ENCODE data around the gene SPECC1.

SPECC1 gene

DNA sequence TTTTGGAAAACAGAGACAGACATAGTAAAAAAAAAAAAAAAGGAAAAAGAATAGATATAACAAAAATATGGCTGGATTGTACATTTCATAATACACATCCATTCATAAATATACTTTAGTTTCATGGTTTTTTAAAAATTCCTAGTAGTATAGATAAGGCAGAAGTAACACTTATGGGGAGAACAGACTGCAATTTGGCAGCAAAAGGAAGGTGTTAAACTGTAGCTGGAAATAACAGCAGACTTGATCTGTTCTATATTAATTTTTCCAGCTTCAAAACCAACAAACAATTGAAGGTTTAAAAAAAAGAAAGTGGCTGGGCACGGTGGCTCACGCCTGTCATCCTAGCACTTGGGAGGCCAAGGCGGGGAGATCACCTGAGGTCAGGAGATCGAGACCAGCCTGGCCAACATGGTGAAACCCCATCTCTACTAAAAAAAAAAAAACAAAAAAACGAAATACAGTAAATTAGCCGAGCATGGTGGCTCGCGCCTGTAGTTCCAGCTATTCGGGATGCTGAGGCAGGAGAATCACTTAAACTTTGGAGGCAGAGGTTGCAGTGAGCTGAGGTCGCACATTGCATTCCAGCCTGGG is 191.8 kb downstream of the SPECC1 start:
- H3K4me3 ChIP-seq (ENCODE audit: low read depth, low read length), result no peak overlapping the region

- H3K4me3 ChIP-seq (ENCODE audit: low read depth, low read length), result no peak overlapping the region
Measured at GRCh38 chr17:20202141-20202621, 193.0 kb downstream of the SPECC1 start.

DNA sequence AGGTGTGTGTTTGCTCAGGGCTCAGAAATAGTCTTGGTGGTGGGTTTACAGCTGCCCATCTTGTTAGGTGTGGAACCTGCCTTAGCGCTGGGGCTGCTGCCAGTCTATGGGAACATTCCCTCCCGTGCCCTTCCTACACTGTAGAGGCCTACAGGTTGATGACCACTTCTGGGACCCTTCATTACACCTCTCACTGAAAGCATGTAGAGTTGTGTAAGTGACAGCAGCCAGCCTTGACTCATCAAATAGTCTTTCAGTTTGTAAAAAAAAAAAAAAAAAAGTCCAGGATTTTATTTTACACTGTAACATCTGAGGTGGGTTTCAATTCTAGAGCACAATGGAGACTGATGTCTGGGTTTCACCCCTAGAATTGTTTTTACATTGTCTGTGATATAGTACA is 193.9 kb downstream of the SPECC1 start:
- H3K4me3 ChIP-seq (ENCODE audit: low read depth, low read length), result no peak overlapping the region

GRCh38 chr17:20203761-20204263 is 194.7 kb downstream of the SPECC1 start:
- no peak overlapping the region for H3K4me3 ChIP-seq (ENCODE audit: low read depth, low read length)

GRCh38 chr17:20205609-20206008 is 196.4 kb downstream of the SPECC1 start:
- H3K4me3 ChIP-seq (ENCODE audit: low read depth, low read length), result no peak overlapping the region

DNA sequence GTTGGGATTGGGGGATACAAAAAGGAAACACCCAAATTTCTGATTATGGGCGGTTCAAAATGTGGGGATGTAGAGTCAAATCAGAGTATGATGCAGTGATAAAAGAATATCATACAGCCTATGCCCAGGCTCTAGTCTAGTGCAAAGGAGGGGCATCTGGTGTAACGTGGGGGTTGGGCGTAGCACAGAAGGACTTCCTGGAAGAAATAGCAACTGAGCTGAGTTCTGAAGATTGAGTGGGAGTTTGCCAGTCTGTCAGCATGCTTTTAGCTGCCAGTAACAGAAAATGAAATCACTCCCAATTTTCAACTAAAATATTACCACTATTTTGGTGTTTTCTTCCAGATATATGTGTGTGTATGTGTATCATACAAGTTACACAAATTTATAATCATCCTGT is 196.9 kb downstream of the SPECC1 start:
- H3K4me3 ChIP-seq (ENCODE audit: low read depth, low read length), result no peak overlapping the region

DNA sequence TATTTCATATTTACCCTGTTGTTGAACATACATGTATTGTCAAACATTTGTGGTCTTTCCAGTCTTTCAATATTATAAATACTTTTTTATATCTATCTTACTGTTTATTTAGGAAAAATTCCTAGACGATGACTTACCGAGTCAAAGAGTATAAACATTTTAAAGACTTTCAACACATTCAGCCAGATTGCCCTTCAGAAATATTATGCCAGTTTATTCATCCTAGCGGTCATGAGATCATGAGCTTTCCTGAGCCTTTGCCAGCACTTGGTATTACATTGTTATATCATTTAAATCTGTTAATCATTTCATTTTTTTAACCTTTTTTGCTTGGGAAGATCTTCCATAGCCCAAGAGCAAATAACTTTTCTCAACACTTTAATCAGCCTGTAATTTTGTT is 197.4 kb downstream of the SPECC1 start:
- H3K4me3 ChIP-seq (ENCODE audit: low read depth, low read length), result no peak overlapping the region

GRCh38 chr17:20207262-20207985 is 198.3 kb downstream of the SPECC1 start:
- no peak overlapping the region for H3K4me3 ChIP-seq (ENCODE audit: low read depth, low read length)

DNA sequence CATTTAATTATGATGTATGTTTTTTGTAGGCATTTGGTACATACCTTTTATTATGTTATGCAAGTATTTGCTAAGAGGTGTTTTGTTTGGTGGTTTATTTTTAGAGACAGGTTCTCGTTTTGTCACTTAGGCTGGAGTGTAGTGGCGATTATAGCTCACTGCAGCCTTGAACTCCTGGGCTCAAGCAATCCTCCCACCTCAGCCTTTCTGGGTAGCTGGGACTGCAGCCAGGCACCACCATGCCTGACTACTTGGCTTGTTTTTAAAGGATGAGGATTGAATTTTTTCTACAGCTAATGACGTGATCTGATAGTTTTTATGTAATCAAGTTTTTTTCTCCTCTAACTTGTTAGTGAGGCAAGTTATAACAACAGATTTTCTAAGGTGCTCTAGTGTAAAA is 199.6 kb downstream of the SPECC1 start:
- no peak overlapping the region for H3K4me3 ChIP-seq (ENCODE audit: low read depth, low read length)

DNA sequence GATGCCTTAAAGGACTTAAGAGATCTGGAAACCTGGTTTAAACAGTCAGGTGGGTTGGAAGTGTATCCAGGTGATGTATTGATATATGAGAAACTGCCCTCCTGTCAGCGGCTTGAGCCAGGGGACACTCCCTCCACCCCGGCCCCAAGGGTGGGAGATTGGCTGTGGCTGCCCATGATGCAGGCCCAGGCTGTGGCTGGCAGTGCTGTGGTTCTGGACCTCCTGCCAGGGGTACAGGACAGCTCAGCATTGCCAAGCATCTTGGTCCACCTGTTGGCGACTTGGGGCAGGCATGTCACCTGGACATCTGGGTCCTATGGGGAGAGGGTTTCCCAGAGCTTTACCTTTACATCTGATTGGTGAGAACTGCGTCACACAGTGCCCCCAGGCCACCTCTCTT is 201.0 kb downstream of the SPECC1 start:
- no peak overlapping the region for H3K4me3 ChIP-seq (ENCODE audit: low read depth, low read length)

DNA sequence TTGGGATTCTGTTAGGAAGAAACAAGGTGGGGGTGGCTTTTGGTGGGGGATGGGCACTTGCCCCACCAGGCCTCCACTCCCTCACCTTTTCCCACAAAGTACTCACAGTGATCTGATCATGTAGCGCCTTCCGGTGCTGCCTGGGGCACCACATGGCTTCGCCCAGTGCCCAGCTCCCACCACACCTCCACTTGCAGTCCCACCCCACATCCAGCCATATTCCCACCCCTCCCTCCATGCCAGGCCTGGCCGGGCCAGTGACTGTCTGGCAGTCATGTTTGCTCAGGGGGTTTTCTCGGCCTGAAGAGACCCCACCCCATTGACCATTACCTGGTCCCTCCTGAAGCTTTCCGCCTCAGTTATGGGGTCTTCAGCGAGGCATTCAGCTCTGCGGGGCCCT is 201.5 kb downstream of the SPECC1 start:
- no peak overlapping the region for H3K4me3 ChIP-seq (ENCODE audit: low read depth, low read length)

- no peak overlapping the region for H3K4me3 ChIP-seq (ENCODE audit: low read depth, low read length)
Measured at GRCh38 chr17:20211246-20211645, 202.1 kb downstream of the SPECC1 start.

DNA sequence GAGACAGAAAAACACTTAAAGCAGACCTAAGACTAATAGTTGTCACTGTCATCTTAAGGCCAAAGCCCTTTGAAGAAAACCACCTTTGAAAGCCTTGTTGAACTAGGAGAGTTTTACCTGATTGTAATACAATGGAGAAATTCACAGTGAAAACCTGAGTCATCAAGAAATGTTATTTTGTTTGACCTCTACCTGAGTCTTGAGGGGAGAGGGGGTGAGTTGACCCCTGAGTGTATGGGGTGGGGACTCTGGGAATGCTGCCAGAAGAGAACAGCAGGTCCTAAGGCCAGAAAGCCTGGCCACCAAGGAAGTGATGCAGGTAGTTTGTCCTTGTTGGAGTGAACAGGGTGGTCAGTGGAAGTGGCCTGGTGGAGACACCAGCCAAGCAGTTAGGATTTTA is 204.3 kb downstream of the SPECC1 start:
- H3K4me3 ChIP-seq (ENCODE audit: low read depth, low read length), result no peak overlapping the region

GRCh38 chr17:20214794-20215193 is 205.6 kb downstream of the SPECC1 start:
- no peak overlapping the region for H3K4me3 ChIP-seq (ENCODE audit: low read depth, low read length)

DNA sequence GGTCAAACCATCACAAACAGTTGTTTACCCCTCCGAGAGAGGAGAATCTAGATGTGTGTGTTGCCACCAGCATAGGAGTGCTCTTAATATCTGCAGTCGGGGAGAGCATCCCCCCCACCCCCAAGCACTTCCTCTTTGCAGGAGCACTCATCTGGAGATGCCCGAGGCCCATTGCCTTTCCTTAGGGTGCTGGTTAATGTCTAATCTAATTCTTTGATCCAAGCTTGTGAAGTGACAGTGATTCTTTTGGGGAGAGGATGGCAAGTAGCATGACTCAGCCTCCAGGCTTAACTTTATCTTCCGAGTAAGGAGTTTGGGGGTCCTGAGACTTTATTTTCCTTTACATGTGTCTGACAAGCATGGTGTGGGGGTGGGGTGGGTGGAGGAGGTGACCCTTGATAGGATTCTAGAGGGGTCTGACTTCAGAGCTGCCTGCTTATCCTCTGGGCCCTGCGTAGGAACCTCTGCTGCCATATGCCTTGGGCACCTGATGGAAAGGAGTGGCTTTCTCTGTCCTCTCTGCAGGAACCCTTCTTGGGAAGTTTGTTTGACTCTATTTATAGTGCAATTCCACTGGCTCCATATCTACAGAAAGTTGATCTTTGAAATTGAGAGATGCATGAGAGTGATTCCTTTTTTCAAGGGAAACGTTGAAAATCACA is 207.1 kb downstream of the SPECC1 start:
- H3K4me3 ChIP-seq (ENCODE audit: low read depth, low read length), result no peak overlapping the region

- no peak overlapping the region for H3K4me3 ChIP-seq (ENCODE audit: low read depth, low read length)
Measured at GRCh38 chr17:20216853-20217252, 207.7 kb downstream of the SPECC1 start.

- no peak overlapping the region for H3K4me3 ChIP-seq (ENCODE audit: low read depth, low read length)
Measured at GRCh38 chr17:20217677-20218076, 208.5 kb downstream of the SPECC1 start.

DNA sequence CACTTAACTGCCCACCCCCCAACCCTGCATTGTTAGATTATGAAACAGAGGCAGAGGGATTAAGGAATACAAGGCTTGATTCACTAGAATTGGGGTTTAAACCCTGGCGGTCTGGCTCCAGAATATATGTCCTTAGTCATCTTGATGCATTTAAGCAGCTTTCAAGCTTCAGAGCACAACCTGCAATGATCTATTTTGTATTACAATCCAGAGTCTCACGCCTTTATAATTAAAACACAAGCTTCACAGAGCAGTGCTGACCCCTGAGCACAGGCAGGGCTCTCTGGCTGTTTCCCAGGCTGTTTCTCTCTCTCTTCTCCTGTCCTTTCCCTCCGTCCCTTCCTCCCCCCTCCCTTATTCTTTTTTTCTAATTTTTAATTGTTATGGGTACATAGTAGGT is 209.1 kb downstream of the SPECC1 start:
- no peak overlapping the region for H3K4me3 ChIP-seq (ENCODE audit: low read depth, low read length)

GRCh38 chr17:20223808-20224328 is 214.7 kb downstream of the SPECC1 start:
- H3K4me3 ChIP-seq (ENCODE audit: low read depth, low read length), result no peak overlapping the region

- H3K4me3 ChIP-seq (ENCODE audit: low read depth, low read length), result no peak overlapping the region
Measured at GRCh38 chr17:20224379-20224778, 215.2 kb downstream of the SPECC1 start.

GRCh38 chr17:20225162-20226115 is 216.3 kb downstream of the SPECC1 start:
- H3K4me3 ChIP-seq (ENCODE audit: low read depth, low read length), result no peak overlapping the region

All from iPS-11a (cell line).